Right atrium auricular region (tissue), 2 donors: Measurements from ENCODE around the gene ODAPH. TPM values are rescaled to one million over a fixed set of nuclear protein-coding genes. Genes with fewer than 3 reads are reported as not detected.

Experiments
- DNase-seq: peaks from one replicate; pipeline ENCODE4 v3.0.0-alpha.2; 2019; ENCODE audit warnings: low spot score
- H3K27ac ChIP-seq, 2 donors: fragments of 200-600 bp; sonication (generic); 1 replicate in 1 of 2; 2 replicates in 1 of 2; pipeline ENCODE4 v1.5.1; 2016 to 2019
- H3K27me3 ChIP-seq, 2 donors: fragments of 200-600 bp; sonication (generic); one replicate each; pipeline versions ENCODE4 v1.5.1 to v1.6.0; 2017 to 2019
- H3K36me3 ChIP-seq: fragments of 200-600 bp; sonication (generic); one replicate; pipeline ENCODE4 v1.5.1; 2016
- H3K4me1 ChIP-seq, 2 donors: fragments of 200-600 bp; sonication (generic); one replicate each; pipeline versions ENCODE4 v1.5.1 to v1.6.0; 2017 to 2019
- H3K4me3 ChIP-seq, 2 donors: fragments of 200-600 bp; sonication (generic); 1 replicate in 1 of 2; 2 replicates in 1 of 2; pipeline ENCODE4 v1.5.1; 2017 to 2019; ENCODE audit warnings: mild to moderate bottlenecking in 1 of 2, moderate library complexity in 1 of 2
- H3K9me3 ChIP-seq, 2 donors: fragments of 200-600 bp; sonication (generic); one replicate each; pipeline ENCODE4 v1.5.1; 2019
- total RNA-seq, 2 donors: library from RNA; depleted of rRNA; stranded (reverse); fragments of >200 nt; gene quantifications; one replicate each; pipeline ENCODE4 v1.1.0, GENCODE V29; 2016
- TF ChIP-seq, protein P1 (sequence below), 2 donors: fragments of 200-600 bp; sonication (generic); IDR thresholded peaks; one replicate each; pipeline ENCODE4 v1.5.1; 2019; ENCODE audit warnings: antibody characterized with exemption in 2 of 2

The ODAPH gene
- total RNA-seq, 2 donors from 2014 or later: not detected

DNA sequence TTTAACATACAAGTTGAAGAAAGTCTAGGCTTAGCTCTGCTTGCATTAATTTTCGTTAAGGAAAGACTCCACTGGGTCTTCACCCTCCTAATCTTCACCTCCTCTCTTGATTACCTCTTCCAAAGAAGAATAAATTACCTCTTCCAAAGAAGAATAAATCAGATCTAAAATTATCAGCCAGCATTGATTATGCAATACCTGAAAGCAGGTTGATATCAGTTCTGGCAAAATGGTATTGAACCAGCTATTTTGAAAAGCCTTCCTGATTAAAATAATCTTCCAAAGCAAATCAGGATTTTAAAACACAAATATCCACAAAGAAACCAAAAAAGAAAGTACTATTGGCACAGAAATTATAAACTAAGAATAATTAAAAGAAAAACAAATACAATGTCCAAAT is 37.5 kb downstream of the ODAPH start:
- H3K27me3 ChIP-seq: no peaks in the 10 kb centered on the region
- DNase-seq: no peak
- H3K4me1 ChIP-seq: no peaks in the 10 kb centered on the region
- no peaks in the 10 kb centered on the region for H3K9me3 ChIP-seq
- TF ChIP-seq, protein P1, sequence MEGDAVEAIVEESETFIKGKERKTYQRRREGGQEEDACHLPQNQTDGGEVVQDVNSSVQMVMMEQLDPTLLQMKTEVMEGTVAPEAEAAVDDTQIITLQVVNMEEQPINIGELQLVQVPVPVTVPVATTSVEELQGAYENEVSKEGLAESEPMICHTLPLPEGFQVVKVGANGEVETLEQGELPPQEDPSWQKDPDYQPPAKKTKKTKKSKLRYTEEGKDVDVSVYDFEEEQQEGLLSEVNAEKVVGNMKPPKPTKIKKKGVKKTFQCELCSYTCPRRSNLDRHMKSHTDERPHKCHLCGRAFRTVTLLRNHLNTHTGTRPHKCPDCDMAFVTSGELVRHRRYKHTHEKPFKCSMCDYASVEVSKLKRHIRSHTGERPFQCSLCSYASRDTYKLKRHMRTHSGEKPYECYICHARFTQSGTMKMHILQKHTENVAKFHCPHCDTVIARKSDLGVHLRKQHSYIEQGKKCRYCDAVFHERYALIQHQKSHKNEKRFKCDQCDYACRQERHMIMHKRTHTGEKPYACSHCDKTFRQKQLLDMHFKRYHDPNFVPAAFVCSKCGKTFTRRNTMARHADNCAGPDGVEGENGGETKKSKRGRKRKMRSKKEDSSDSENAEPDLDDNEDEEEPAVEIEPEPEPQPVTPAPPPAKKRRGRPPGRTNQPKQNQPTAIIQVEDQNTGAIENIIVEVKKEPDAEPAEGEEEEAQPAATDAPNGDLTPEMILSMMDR (IDR thresholded peaks at IDR 0.05): no peak
- no peaks in the 10 kb centered on the region for H3K36me3 ChIP-seq
- no peak overlapping the region for H3K27ac ChIP-seq
- no peak overlapping the region for H3K4me3 ChIP-seq

DNA sequence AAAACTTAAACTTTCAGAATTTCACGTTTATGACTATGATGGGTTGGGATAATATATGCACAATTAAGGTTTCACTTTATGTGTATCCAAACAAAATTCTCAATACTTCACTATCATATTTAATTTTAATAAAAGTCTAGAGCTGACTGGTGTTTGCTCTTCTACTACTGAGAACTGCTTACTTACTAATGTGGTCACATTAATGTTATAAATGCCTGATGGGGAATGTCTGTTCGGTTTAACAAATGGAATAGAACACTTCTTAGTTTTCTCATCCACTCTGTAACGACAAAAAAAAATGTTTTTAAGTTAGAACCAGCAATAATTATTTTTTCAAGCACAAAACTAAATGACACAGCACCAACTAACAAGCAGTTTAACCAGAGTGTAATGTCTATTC is 40.2 kb downstream of the ODAPH start:
- H3K36me3 ChIP-seq: no peaks in the 10 kb centered on the region
- TF ChIP-seq, protein P1 (IDR thresholded peaks at IDR 0.05): no peak
- H3K27ac ChIP-seq: no peak overlapping the region
- H3K9me3 ChIP-seq: no peaks in the 10 kb centered on the region
- H3K4me3 ChIP-seq: no peak overlapping the region
- no peak for DNase-seq
- H3K4me1 ChIP-seq: no peaks in the 10 kb centered on the region
- no peaks in the 10 kb centered on the region for H3K27me3 ChIP-seq

DNA sequence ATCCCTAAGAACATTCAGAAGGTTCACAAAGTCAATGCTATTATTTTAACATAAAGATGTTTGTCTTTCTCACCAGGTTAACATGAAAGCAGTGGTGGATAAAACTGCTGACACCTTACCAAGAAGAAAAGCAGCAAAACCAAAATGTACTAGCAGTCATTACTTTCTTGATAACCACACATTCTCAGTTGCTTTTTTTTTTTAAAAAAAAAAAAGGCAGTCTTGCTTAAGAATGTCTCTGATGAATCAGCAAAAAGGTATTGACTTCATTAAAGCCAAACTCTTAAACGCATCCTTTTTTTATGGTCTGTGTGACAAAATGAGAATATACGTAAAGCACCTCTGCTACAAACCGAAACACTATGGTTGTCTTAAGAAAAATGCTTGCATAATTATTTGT is 42.5 kb downstream of the ODAPH start:
- Histone ChIP-seq H3K27ac (no peak overlapping the region), H3K9me3 (no peaks in the 10 kb centered on the region), H3K4me3 (no peak overlapping the region), H3K4me1 (no peaks in the 10 kb centered on the region), H3K36me3 (no peaks in the 10 kb centered on the region), H3K27me3 (no peaks in the 10 kb centered on the region)
- DNase-seq: no peak
- TF ChIP-seq, protein P1 (IDR thresholded peaks at IDR 0.05): no peak

DNA sequence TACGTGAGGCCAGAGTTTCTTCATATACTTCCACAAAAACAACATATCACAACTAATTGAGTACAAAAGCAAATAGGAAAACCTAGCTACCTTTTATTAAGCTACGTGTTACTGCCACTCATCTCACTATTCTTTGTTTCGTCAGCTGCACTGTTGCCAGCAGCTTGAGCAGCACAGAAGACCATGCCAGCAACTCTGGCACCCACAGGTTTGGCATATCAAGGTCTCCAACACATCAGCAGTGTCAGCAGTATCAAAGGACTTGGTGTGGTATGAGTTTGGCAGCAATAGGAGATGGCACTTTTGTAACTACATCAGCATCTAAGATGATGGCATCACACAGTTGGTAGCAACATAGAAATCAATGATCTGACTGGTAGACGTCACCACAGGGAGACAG is 43.8 kb downstream of the ODAPH start:
- no peaks in the 10 kb centered on the region for H3K9me3 ChIP-seq
- no peaks in the 10 kb centered on the region for H3K4me1 ChIP-seq
- TF ChIP-seq, protein P1 (IDR thresholded peaks at IDR 0.05): no peak
- no peak for DNase-seq
- no peak overlapping the region for H3K27ac ChIP-seq
- H3K36me3 ChIP-seq: no peaks in the 10 kb centered on the region
- H3K4me3 ChIP-seq: no peak overlapping the region
- no peaks in the 10 kb centered on the region for H3K27me3 ChIP-seq

DNA sequence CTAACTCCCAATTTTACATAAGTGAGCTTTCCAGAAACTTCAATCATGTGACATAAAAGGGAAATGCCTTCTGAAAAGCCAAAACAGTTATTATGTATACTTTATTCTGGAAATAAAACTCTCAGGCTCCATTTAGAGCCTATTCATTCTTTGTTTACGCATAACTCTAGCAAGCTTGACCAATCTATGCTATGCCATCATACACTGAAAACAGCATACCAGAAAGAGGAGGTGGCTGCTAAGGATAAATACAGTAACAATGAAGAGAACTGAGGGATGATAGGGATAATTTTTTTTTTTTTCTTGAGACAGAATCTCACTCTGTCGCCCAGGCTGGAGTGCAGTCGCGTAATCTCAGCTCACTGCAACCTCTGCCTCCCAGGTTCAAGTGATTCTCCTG is 50.1 kb downstream of the ODAPH start:
- Histone ChIP-seq H3K9me3 (no peaks in the 10 kb centered on the region), H3K27ac (no peak overlapping the region), H3K27me3 (no peaks in the 10 kb centered on the region), H3K4me3 (no peak overlapping the region), H3K4me1 (no peaks in the 10 kb centered on the region), H3K36me3 (no peaks in the 10 kb centered on the region)
- TF ChIP-seq, protein P1 (IDR thresholded peaks at IDR 0.05): no peak
- DNase-seq: no peak

DNA sequence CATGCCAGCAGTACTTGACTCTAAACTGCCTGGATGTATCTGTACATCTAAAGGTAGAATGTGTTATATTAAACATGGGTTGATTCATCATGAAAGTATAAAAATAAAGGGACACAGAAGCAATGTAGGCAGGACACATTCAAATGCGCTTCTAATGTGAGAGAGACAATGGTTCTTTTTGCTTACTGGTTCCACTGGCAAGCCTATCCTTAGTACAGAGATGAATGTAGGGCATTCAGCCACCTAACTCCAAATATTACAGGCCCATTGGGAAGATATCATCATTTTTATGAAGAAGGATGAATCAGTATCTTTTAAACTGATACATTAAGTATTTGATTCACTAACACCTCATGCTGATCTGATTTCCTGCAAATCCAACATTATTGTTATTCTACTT is 56.4 kb downstream of the ODAPH start:
- H3K9me3 ChIP-seq: no peaks in the 10 kb centered on the region
- DNase-seq: no peak
- TF ChIP-seq, protein P1 (IDR thresholded peaks at IDR 0.05): no peak
- H3K27me3 ChIP-seq: no peaks in the 10 kb centered on the region
- no peak overlapping the region for H3K27ac ChIP-seq
- H3K36me3 ChIP-seq: no peaks in the 10 kb centered on the region
- H3K4me3 ChIP-seq: no peak overlapping the region
- H3K4me1 ChIP-seq: no peaks in the 10 kb centered on the region
